NB4 (cell line): ENCODE data around the gene SLC9A8.

Experiments used
- POLR2A ChIP-seq: IDR thresholded peaks from 2 replicates; pipeline ENCODE4 v1.6.1; 2011; ENCODE audit warnings: mild to moderate bottlenecking; ENCODE audit not compliant: insufficient read length; ENCODE audit errors: extremely low read depth
- TF ChIP-seq, protein P1 (sequence below): IDR thresholded peaks from one replicate; pipeline ENCODE4 v1.5.1; 2012; ENCODE audit warnings: low read depth, low read length

DNA sequence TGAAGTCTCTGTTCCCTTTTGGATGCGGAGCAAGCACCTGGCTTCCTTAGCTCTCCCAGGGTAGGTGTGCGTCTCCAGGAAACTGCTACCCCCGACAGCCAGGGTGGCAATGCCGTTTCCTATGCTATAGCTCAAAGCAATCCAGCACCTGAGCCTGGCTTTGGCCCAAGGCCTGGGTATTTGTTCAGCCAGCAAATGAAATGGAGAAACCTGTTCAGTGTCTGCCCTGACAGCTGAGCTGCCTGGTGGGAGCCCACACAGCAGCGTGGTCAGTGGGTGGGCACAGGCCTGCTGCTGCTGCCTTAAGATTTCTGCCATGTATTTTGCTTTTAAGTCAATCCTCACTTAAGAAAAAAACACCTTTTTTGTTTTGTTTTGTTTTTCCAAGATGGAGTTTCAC is 89.0 kb downstream of the SLC9A8 start:
- TF ChIP-seq, protein P1, sequence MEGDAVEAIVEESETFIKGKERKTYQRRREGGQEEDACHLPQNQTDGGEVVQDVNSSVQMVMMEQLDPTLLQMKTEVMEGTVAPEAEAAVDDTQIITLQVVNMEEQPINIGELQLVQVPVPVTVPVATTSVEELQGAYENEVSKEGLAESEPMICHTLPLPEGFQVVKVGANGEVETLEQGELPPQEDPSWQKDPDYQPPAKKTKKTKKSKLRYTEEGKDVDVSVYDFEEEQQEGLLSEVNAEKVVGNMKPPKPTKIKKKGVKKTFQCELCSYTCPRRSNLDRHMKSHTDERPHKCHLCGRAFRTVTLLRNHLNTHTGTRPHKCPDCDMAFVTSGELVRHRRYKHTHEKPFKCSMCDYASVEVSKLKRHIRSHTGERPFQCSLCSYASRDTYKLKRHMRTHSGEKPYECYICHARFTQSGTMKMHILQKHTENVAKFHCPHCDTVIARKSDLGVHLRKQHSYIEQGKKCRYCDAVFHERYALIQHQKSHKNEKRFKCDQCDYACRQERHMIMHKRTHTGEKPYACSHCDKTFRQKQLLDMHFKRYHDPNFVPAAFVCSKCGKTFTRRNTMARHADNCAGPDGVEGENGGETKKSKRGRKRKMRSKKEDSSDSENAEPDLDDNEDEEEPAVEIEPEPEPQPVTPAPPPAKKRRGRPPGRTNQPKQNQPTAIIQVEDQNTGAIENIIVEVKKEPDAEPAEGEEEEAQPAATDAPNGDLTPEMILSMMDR: no peak
- no peak for TF ChIP-seq POLR2A
